Measurements from ENCODE around the gene CEP164.

CEP164 gene

DNA sequence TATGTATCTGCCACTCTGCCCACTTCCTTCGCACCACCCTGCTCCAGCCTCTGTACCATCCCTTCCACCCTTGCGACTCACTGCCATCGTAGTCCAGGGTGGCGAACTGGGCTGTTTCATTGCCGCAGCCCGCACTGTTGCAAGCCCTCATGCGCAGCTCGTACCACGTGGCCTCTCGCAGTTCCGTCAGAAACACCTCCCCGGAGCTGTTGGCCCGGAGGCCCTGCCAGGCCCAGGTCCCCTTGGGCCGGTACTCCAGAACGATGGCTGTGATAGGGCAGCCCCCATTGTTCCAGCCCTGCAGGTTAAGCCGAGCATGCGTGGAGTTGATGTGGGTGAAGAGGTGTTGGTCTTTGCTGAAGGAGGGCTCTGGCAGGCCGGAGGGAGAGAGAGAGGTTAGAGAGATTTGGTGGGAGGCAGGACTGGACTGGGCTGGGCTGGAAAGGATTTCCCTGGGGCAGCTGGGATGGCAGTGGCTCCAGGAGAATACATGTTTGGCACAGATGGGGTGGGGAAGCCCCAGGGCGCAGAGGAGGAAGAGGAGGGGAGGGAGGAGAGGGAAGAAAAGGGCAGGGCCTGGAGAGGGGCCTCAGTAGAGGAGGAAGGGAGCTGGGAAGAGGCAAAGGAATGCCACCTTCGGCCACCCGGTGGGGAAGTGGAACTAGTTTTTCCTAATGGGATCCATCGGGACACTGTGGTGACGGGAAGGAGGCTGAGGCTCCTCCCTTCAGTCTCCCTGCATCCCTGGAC is 109.6 kb downstream of the CEP164 start:
- ChIA-PET CTCF (interaction anchor here (0.5 to 1.9 kb wide), 2 partner anchors 11 to 529 kb away, joined by 6 to 9 read pairs; no protein-coding TSS in a partner anchor), POLR2A (no interaction called here)
- Histone ChIP-seq H3K4me3 (ENCODE audit: low read depth, low read length) (no peak overlapping the region), H3K36me3 (ENCODE audit: control insufficient read depth in 2 of 2, insufficient read depth in 1 of 2, low read length in 2 of 2) (no peaks in the 10 kb centered on the region), H3K4me1 (ENCODE audit: control insufficient read depth, insufficient read depth, low read length) (no peaks in the 10 kb centered on the region), H3K27ac (ENCODE audit: extremely low read depth, low read depth, low read length) (no peak overlapping the region), H3K9me3 (ENCODE audit: control insufficient read depth, insufficient read depth, low read depth, low read length) (no peaks in the 10 kb centered on the region)
- TF ChIP-seq ZNF580 (tag by site-specific recombination; IDR thresholded peaks at IDR 0.05) = no peak
- TF ChIP-seq ZNF777 (tag by site-specific recombination; IDR thresholded peaks at IDR 0.05; ENCODE audit: borderline replicate concordance) = no peak
- TF ChIP-seq ZNF521 (tag by site-specific recombination; IDR thresholded peaks at IDR 0.05) = no peak
- no peak for TF ChIP-seq ZNF311 (tag by site-specific recombination; IDR thresholded peaks at IDR 0.05; ENCODE audit: borderline replicate concordance)
- no peak for TF ChIP-seq ZNF629 (tag by site-specific recombination; IDR thresholded peaks at IDR 0.05)
- TF ChIP-seq OVOL3 (tag by site-specific recombination; IDR thresholded peaks at IDR 0.05) = no peak
- TF ChIP-seq ZNF514 (tag by site-specific recombination; IDR thresholded peaks at IDR 0.05) = no peak
- no peak for TF ChIP-seq ZNF660 (tag by site-specific recombination; IDR thresholded peaks at IDR 0.05)
- no peak for TF ChIP-seq ZNF792 (tag by site-specific recombination; IDR thresholded peaks at IDR 0.05)
- TF ChIP-seq RBAK (tag by site-specific recombination; IDR thresholded peaks at IDR 0.05) = no peak
- TF ChIP-seq YY2 (tag by site-specific recombination; IDR thresholded peaks at IDR 0.05) = no peak
- TF ChIP-seq ZBTB8A (tag by site-specific recombination; IDR thresholded peaks at IDR 0.05) = no peak
- TF ChIP-seq ZNF423 (tag by site-specific recombination; IDR thresholded peaks at IDR 0.05) = no peak
- TF ChIP-seq ZNF585B (tag by site-specific recombination; IDR thresholded peaks at IDR 0.05) = no peak
- no peak for TF ChIP-seq ZFHX2 (tag by site-specific recombination; conservative IDR thresholded peaks at IDR 0.05)
- no peak for TF ChIP-seq GFI1B (tag by site-specific recombination; IDR thresholded peaks at IDR 0.05)

- ChIA-PET CTCF (interaction anchor here (0.5 to 1.9 kb wide), 2 partner anchors 12 to 529 kb away, joined by 6 to 9 read pairs; no protein-coding TSS in a partner anchor), POLR2A (no interaction called here)
- no peaks in the 10 kb centered on the region for H3K9me3 ChIP-seq (ENCODE audit: control insufficient read depth, insufficient read depth, low read depth, low read length)
- no peaks in the 10 kb centered on the region for H3K4me1 ChIP-seq (ENCODE audit: control insufficient read depth, insufficient read depth, low read length)
- H3K27ac ChIP-seq (ENCODE audit: extremely low read depth, low read depth, low read length) = no peak overlapping the region
- TF ChIP-seq KLF17 (tag by site-specific recombination; IDR thresholded peaks at IDR 0.05) (no peak), ZNF146 (tag by site-specific recombination; IDR thresholded peaks at IDR 0.05) (no peak), HOXC10 (CRISPR knock-in tag; IDR thresholded peaks at IDR 0.05) (no peak)
- no peak overlapping the region for H3K4me3 ChIP-seq (ENCODE audit: low read depth, low read length)
- no peaks in the 10 kb centered on the region for H3K36me3 ChIP-seq (ENCODE audit: control insufficient read depth in 2 of 2, insufficient read depth in 1 of 2, low read length in 2 of 2)
Observed at GRCh38 chr11:117437791-117438130, 110.1 kb downstream of the CEP164 start.

DNA sequence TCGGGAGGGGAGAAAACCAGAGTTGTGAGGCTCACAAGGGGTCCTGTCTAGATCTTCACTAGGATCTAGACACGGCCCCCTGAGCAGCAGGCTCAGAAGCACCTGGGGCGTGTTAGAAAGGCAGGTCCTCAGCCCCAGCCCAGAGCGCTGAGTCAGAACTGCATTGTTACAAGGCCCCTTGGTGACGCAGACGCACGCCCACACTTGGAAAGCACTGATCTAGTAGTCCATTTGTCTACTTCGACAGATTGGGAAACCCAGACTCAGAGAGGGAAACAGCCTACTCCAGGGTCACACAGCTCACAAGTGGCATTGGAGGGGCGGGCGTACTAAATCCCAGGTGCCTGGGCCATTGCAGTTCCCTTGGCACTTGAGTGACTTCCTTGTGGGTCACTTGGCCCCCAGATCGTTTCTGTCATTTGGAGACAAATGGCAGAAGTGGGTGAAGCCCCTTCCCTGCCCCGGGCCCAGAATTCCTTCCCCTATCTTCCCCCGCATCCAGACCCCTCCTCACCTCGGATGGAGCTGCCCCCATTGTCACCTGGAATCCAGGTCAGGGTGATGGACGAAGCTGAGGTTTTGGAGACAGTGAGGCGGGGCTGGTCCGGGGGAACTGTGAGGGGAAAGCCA is 110.8 kb downstream of the CEP164 start:
- no peaks in the 10 kb centered on the region for H3K9me3 ChIP-seq (ENCODE audit: control insufficient read depth, insufficient read depth, low read depth, low read length)
- no peak overlapping the region for H3K27ac ChIP-seq (ENCODE audit: extremely low read depth, low read depth, low read length)
- CTCF ChIA-PET = interaction anchor here (1.9 kb wide), 1 partner anchor 13 kb away, joined by 9 read pairs; no protein-coding TSS in a partner anchor
- H3K4me3 ChIP-seq (ENCODE audit: low read depth, low read length) = no peak overlapping the region
- H3K36me3 ChIP-seq (ENCODE audit: control insufficient read depth in 2 of 2, insufficient read depth in 1 of 2, low read length in 2 of 2) = no peaks in the 10 kb centered on the region
- TF ChIP-seq ZBTB1 (tag by site-specific recombination; IDR thresholded peaks at IDR 0.05) = no peak
- no peak for TF ChIP-seq ZEB2 (tag by site-specific recombination; IDR thresholded peaks at IDR 0.05)
- no peak for TF ChIP-seq ZNF138 (tag by site-specific recombination; IDR thresholded peaks at IDR 0.05; ENCODE audit: borderline replicate concordance)
- TF ChIP-seq ZNF16 (tag by site-specific recombination; IDR thresholded peaks at IDR 0.05; ENCODE audit: low read depth) = no peak
- no peak for TF ChIP-seq ZNF473 (tag by site-specific recombination; IDR thresholded peaks at IDR 0.05)
- no peak for TF ChIP-seq MYNN (tag by site-specific recombination; IDR thresholded peaks at IDR 0.05; ENCODE audit: borderline replicate concordance)
- no peak for TF ChIP-seq SCRT2 (tag by site-specific recombination; IDR thresholded peaks at IDR 0.05)
- no peak for TF ChIP-seq ZNF791 (tag by site-specific recombination; IDR thresholded peaks at IDR 0.05)
- TF ChIP-seq HIC1 (tag by site-specific recombination; IDR thresholded peaks at IDR 0.05) = no peak
- no peak for TF ChIP-seq ZNF155 (tag by site-specific recombination; IDR thresholded peaks at IDR 0.05)
- no peak for TF ChIP-seq ZNF24 (tag by site-specific recombination; IDR thresholded peaks at IDR 0.05)
- TF ChIP-seq ZNF654 (tag by site-specific recombination; IDR thresholded peaks at IDR 0.05; ENCODE audit: low read depth) = no peak
- H3K4me1 ChIP-seq (ENCODE audit: control insufficient read depth, insufficient read depth, low read length) = no peaks in the 10 kb centered on the region
- POLR2A ChIA-PET = no interaction called here

Data from HEK293 (cell line).